Heart left ventricle (tissue), 16 donors: Measurements from ENCODE around the gene TRAF3. TPM values are rescaled to one million over a fixed set of nuclear protein-coding genes. Genes with fewer than 3 reads are reported as not detected.

Experiments
- ATAC-seq, 4 donors: fragments of 200-7000 bp; cut with Tn5 transposase; one replicate each; pipeline ENCODE4 v1.9.1; 2020 to 2022; ENCODE audit warnings: moderate library complexity in 4 of 4, mild to moderate bottlenecking in 3 of 4, moderate number of reproducible peaks in 1 of 4
- DNase-seq, 5 donors: peaks; one replicate each; pipeline ENCODE4 v3.0.0-alpha.2; 2020
- H3K27ac ChIP-seq, 12 donors: fragments of 200-600 bp; sonication (generic) in 4 of 12; one replicate each; pipeline versions ENCODE4 v1.5.0 to v1.8.0; 2016 to 2022; ENCODE audit warnings: mild to moderate bottlenecking in 2 of 12
- H3K27me3 ChIP-seq, 9 donors: fragments of 200-600 bp; sonication (generic) in 2 of 9; one replicate each; pipeline versions ENCODE4 v1.5.1 to v1.8.0; 2016 to 2022; ENCODE audit warnings: mild to moderate bottlenecking in 3 of 9
- H3K36me3 ChIP-seq, 9 donors: fragments of 200-600 bp; sonication (generic) in 2 of 9; one replicate each; pipeline versions ENCODE4 v1.5.0 to v1.8.0; 2018 to 2022; ENCODE audit warnings: mild to moderate bottlenecking in 2 of 9
- H3K4me1 ChIP-seq, 12 donors: fragments of 200-600 bp; sonication (generic) in 4 of 12; one replicate each; pipeline versions ENCODE4 v1.5.0 to v1.8.0; 2016 to 2022; ENCODE audit warnings: mild to moderate bottlenecking in 3 of 12
- H3K4me3 ChIP-seq, 12 donors: fragments of 200-600 bp; sonication (generic) in 4 of 12; one replicate each; pipeline versions ENCODE4 v1.5.0 to v1.8.0; 2017 to 2022; ENCODE audit warnings: mild to moderate bottlenecking in 9 of 12, moderate library complexity in 4 of 12
- H3K9me3 ChIP-seq, 12 donors: fragments of 200-600 bp; sonication (generic) in 4 of 12; one replicate each; pipeline versions ENCODE4 v1.5.0 to v1.8.0; 2016 to 2022; ENCODE audit warnings: mild to moderate bottlenecking in 1 of 12
- CTCF ChIP-seq, 12 donors: fragments of 200-600 bp; sonication (generic) in 4 of 12; IDR thresholded peaks; one replicate each; pipeline versions ENCODE4 v1.5.0 to v1.8.0; 2018 to 2022; ENCODE audit warnings: antibody characterized with exemption in 12 of 12, mild to moderate bottlenecking in 5 of 12
- POLR2A ChIP-seq, 2 donors: fragments of 450-650 bp; IDR thresholded peaks; one replicate each; pipeline ENCODE4 v1.6.1; 2017; ENCODE audit warnings: antibody characterized with exemption in 2 of 2, mild to moderate bottlenecking in 2 of 2, moderate library complexity in 2 of 2
- WGBS, 4 donors: extraction: QIAGEN DNeasy Blood & Tissue Kit in 2 of 4; methylation state at CpG; one replicate each; pipeline versions ENCODE4 v1.1.5 to v1.1.7; 2013 to 2018; 5-methylcytosine and 5-hydroxymethylcytosine counted together
- intact Hi-C, 10 donors: fragments of 100-400 bp; cut with DNase I; formaldehyde crosslinking; loops; one replicate each; pipeline versions ENCODE4 v1.11.1 to v1.14.2; 2022
- long read RNA-seq, 3 donors: library from polyadenylated mRNA; unstranded; transcript quantifications; one replicate each; pipeline ENCODE4 v2.0.0, GENCODE V29; 2020 to 2021
- polyA plus RNA-seq, 2 donors: library from polyadenylated mRNA; stranded (reverse); fragments of 200-250 nt; gene quantifications; one replicate each; pipeline ENCODE4 v1.2.3, GENCODE V29; 2013
- total RNA-seq, 9 donors: library from RNA; depleted of rRNA in 2 of 9; stranded (reverse); fragments of >200 nt in 2 of 9; fragmentation: NEBNext Ultra II Directional in 3 of 9; extraction: Animal tissue kit (Norgen Biotek cat#: 25700) in 3 of 9; gene quantifications; one replicate each; pipeline versions ENCODE4 v1.1.0 to v1.2.4, GENCODE V29; 2016 to 2023
- donor health status: ischemic (EF 13 %, LVEDD 7.1; RV severe dilation, severe dysfunction).
- donor health status: healthy with polysubstance abuse.
- donor health status: DM: no; HTN: yes; CAD: no.
- donor health status: DM: no; HTN: no; CAD: no.
- donor health status: ischemic (EF 25% LVEDD 6.9; RV normal size, moderate dysfunction).
- donor health status: ischemic (EF 25% LVEDD 5.7; RV mildly dilated, moderate dysfunction).
- donor health status: healthy.
- donor health status: DM: yes; HTN: yes; CAD: no.
- donor health status: ischemic (EF 35%, LVEDD 5.7; RV mildly dilated, moderate dysfunction).
- donor health status: nonischemic (EF 11% LVEDD 7.7; RV severe dilation, severe dysfunction).
- donor health status: DM: yes; HTN: yes; CAD: no.
- donor health status: PGD.
- donor health status: ischemic (EF 29% LVEDD 5.4; RV normal size, mild dysfunction).
- donor health status: nonischemic (EF 23%, LVEDD 6.1; RV moderate dilation, normal function).

Gene TRAF3, protein sequence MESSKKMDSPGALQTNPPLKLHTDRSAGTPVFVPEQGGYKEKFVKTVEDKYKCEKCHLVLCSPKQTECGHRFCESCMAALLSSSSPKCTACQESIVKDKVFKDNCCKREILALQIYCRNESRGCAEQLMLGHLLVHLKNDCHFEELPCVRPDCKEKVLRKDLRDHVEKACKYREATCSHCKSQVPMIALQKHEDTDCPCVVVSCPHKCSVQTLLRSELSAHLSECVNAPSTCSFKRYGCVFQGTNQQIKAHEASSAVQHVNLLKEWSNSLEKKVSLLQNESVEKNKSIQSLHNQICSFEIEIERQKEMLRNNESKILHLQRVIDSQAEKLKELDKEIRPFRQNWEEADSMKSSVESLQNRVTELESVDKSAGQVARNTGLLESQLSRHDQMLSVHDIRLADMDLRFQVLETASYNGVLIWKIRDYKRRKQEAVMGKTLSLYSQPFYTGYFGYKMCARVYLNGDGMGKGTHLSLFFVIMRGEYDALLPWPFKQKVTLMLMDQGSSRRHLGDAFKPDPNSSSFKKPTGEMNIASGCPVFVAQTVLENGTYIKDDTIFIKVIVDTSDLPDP
- total RNA-seq (10 to 100 TPM in 6 of 9 donors, 1 to 10 TPM in 3; 8.0 to 20.6 (median 11.0) TPM), polyA plus RNA-seq (1 to 10 TPM; 1.6 to 6.3 TPM)
- long read RNA-seq, donor 1, partial matches to known transcripts = 1 of 8 reads
- long read RNA-seq, donor 1, other reads (novel, unspliced or antisense) = 7 of 8 reads
- long read RNA-seq, donor 2, partial matches to known transcripts = 1 of 8 reads
- long read RNA-seq, donor 2, other reads (novel, unspliced or antisense) = 7 of 8 reads
- long read RNA-seq, donor 3, full-length matches to known transcripts = 5 of 16 reads
- long read RNA-seq, donor 3, partial matches to known transcripts = 1 of 16 reads
- long read RNA-seq, donor 3, other reads (novel, unspliced or antisense) = 10 of 16 reads

DNA sequence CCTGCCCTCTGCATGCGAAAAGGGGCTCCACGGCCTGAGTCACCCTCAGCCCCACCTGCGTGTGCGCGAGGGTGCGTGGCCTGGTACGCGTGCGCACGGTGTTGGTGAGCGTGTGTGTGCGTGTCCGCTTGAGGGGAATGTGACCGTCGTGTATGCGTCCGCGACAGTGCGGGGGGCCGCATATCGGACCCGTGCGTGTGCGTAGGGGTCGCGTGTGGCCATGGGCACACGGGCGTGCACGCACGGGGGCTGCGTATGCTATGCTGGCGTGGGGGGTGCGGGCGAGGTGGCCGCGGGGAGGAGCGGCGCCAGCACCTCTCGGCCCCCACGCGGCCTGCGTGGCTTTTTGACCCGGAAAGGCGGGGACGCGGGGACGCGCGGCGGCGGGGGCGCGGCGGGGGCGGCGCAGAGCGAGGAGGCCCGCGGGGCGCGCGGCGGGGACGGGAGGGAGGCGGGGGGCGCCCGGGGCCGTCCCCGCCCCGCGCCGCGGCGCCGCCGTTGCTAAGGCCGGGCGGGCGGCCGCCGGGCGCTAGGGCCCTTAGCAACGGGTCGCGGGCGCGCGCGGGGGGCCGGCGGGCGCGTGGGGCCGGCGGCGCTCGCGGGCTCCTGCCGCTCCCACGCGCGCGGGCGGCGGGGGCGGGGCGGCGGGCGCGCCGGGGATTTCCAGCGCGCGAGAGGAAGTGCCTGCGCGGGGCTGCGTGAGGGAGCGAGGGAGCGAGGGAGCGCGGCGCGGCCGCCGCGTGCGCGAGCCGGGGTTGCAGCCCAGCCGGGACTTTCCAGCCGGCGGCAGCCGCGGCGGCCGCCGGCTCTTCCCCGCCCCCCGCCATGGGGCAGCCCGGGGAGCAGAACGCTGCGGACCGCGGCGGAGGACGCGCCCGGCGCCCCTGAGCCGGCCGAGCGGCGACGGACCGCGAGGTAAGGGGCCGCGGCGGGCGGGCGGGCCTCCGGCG, at the start of gene TRAF3:
TRAF3 (plus strand) TSS at position 689 of the 950 bp plus-strand sequence. CDS start 92,753 bp downstream, outside the sequence.
- intact Hi-C loops = loop anchor here in 4 of 10 donors (5.0 to 10.0 kb wide), 5 partner anchors 80 to 148 kb away; partner anchors contain the start of gene AMN (in 1 of the 4)
- peaks cover 0 to 45% (median 8%) of the 10 kb centered on the region in 12 donors for H3K4me1 ChIP-seq
- ATAC-seq (peak in 3 of 4 donors; percentile 58 to 69 (median 60)), DNase-seq (peak; percentile 62 to 89 (median 79))
- peak within 1 kb of the TSS in 11 of 12 donors; percentile 57 to 92 (median 80) for H3K27ac ChIP-seq
- no peaks in the 10 kb centered on the region for H3K27me3 ChIP-seq
- TF ChIP-seq CTCF (IDR thresholded peaks at IDR 0.05) (no peak), POLR2A (IDR thresholded peaks at IDR 0.05) (no peak)
- 14 to 64% (median 29%) methylated on average over 18 to 163 of the region's 163 CpGs for WGBS, 4 donors
- H3K4me3 ChIP-seq = peak within 1 kb of the TSS; percentile 54 to 97 (median 77)
- H3K9me3 ChIP-seq = no peaks in the 10 kb centered on the region
- no peaks in the 10 kb centered on the region for H3K36me3 ChIP-seq

DNA sequence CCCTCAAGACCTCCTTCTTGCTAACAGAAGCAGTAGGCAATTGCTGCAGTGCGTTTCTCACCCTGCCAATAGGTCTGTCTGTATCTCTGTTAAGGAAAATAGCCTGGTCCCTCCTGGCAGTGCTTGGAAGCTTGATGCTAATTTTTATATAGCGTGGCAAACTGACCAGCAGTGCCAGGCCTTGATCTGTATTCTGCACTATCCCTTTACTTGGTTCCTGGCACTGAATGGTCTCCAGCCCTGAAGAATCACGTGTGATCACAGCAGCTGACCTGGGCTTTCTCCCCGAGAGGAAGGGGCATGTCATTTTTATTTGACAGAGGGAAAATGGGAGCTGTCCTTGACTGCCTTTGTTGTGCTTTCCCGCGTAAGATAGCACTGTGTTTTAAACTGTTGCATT, 48.7 kb upstream of the TRAF3 start:
- Histone ChIP-seq H3K4me1 (no peaks in the 10 kb centered on the region), H3K27me3 (no peaks in the 10 kb centered on the region), H3K27ac (no peak overlapping the region), H3K9me3 (no peaks in the 10 kb centered on the region), H3K4me3 (no peak overlapping the region), H3K36me3 (peaks cover 0 to 81% (median 52%) of the 10 kb centered on the region in 9 donors)
- intact Hi-C loops = no loop called here
- 88 to 94% (median 89%) methylated on average over 6 of the region's 6 CpGs for WGBS, 4 donors
- ATAC-seq = no peak
- no peak for DNase-seq
- TF ChIP-seq POLR2A (IDR thresholded peaks at IDR 0.05) (no peak), CTCF (IDR thresholded peaks at IDR 0.05) (no peak)

- 83 to 91% (median 89%) methylated on average over 6 of the region's 6 CpGs for WGBS, 4 donors
- H3K4me1 ChIP-seq = no peaks in the 10 kb centered on the region
- intact Hi-C loops = no loop called here
- DNase-seq (no peak), ATAC-seq (no peak)
- TF ChIP-seq CTCF (IDR thresholded peaks at IDR 0.05) (no peak), POLR2A (IDR thresholded peaks at IDR 0.05) (no peak)
- no peak overlapping the region for H3K27ac ChIP-seq
- no peak overlapping the region for H3K4me3 ChIP-seq
- H3K36me3 ChIP-seq = peaks cover 0 to 73% (median 45%) of the 10 kb centered on the region in 9 donors
- H3K27me3 ChIP-seq = no peaks in the 10 kb centered on the region
- H3K9me3 ChIP-seq = no peaks in the 10 kb centered on the region
These were observed 48.0 kb upstream of the TRAF3 start for GRCh38 chr14:102729268-102729667.
